ENCODE data around the gene SLC2A5. TPM values are rescaled to one million over a fixed set of nuclear protein-coding genes. Genes with fewer than 3 reads are reported as not detected.

SLC2A5 gene
- total and polyA plus RNA-seq, 9 of the 15 experiments (the other 6 are each of a cell fraction or from before 2014, with no cell fraction given) = 0.08 TPM; not detected in 8

DNA sequence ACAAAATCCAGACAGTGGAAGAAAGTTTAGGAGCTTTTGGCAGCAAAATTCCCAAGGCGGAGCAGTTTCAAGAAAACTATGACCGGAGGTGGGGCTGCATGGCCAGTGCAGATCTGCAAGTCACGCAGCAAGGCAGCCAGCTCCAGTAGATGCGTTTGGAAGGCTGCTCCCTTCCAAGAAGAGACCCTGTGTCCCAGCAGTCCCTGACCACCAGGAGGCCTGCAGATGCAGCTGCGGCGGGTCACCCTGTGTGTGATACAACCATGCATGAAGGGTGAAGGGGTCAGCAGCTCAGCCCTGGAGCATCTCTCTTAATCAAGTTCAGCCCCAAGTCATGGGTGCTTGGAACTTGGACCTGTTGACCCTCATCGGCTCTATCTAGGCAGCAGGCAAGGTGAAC, 30.1 kb upstream of the SLC2A5 start (continued):
- TF ChIP-seq ESRRA (IDR thresholded peaks at IDR 0.05; ENCODE audit: borderline replicate concordance, low read depth) (no peak), ZNF584 (CRISPR knock-in tag; IDR thresholded peaks at IDR 0.05; ENCODE audit: low read depth) (no peak), RBM15 (IDR thresholded peaks at IDR 0.05; ENCODE audit: insufficient read depth, low read length) (no peak), ZNF23 (CRISPR knock-in tag; IDR thresholded peaks at IDR 0.05) (no peak)
- TF ChIP-seq, protein P1, sequence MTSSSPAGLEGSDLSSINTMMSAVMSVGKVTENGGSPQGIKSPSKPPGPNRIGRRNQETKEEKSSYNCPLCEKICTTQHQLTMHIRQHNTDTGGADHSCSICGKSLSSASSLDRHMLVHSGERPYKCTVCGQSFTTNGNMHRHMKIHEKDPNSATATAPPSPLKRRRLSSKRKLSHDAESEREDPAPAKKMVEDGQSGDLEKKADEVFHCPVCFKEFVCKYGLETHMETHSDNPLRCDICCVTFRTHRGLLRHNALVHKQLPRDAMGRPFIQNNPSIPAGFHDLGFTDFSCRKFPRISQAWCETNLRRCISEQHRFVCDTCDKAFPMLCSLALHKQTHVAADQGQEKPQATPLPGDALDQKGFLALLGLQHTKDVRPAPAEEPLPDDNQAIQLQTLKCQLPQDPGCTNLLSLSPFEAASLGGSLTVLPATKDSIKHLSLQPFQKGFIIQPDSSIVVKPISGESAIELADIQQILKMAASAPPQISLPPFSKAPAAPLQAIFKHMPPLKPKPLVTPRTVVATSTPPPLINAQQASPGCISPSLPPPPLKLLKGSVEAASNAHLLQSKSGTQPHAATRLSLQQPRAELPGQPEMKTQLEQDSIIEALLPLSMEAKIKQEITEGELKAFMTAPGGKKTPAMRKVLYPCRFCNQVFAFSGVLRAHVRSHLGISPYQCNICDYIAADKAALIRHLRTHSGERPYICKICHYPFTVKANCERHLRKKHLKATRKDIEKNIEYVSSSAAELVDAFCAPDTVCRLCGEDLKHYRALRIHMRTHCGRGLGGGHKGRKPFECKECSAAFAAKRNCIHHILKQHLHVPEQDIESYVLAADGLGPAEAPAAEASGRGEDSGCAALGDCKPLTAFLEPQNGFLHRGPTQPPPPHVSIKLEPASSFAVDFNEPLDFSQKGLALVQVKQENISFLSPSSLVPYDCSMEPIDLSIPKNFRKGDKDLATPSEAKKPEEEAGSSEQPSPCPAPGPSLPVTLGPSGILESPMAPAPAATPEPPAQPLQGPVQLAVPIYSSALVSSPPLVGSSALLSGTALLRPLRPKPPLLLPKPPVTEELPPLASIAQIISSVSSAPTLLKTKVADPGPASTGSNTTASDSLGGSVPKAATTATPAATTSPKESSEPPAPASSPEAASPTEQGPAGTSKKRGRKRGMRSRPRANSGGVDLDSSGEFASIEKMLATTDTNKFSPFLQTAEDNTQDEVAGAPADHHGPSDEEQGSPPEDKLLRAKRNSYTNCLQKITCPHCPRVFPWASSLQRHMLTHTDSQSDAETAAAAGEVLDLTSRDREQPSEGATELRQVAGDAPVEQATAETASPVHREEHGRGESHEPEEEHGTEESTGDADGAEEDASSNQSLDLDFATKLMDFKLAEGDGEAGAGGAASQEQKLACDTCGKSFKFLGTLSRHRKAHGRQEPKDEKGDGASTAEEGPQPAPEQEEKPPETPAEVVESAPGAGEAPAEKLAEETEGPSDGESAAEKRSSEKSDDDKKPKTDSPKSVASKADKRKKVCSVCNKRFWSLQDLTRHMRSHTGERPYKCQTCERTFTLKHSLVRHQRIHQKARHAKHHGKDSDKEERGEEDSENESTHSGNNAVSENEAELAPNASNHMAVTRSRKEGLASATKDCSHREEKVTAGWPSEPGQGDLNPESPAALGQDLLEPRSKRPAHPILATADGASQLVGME (CRISPR knock-in tag; IDR thresholded peaks at IDR 0.05) = no peak
